ENCODE results near the gene SERBP1. TPM values are rescaled to one million over a fixed set of nuclear protein-coding genes. Genes with fewer than 3 reads are reported as not detected.

SERBP1 gene
- total and polyA plus RNA-seq, 2 of the 8 experiments (the other 6 are each of a cell fraction or from before 2014, with no cell fraction given), result 229 to 536 TPM

DNA sequence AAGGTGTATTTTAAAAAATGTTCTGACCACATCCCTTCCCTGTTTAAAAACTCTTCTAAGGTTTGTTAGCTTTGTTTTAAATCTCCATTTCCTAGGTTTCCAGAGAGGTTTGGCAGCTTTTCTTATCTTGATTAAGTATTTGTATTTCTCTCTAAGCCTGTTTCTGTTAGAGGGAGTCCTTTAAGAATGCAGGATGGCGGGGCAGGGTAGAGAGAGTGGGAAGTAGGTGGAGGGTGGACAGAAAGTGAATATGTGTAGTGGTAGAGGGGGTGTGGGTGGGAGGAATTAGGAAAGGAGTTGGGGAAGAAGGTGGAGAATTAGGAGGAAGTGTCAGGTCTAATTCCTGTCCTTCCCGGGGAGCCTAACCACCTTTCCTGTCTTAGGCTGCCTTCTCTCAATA lies 21.2 kb upstream of the SERBP1 start:
- no peak overlapping the region for H3K14ac ChIP-seq (ENCODE audit: insufficient read length)
- POLR2A ChIA-PET (ENCODE audit: partially characterized antibody), result interaction anchor here (0.6 to 1.4 kb wide), 2 partner anchors 20 to 21 kb away, joined by 3 to 4 read pairs; partner anchors contain the start of gene SERBP1
- H3K27me3 ChIP-seq (replicated peaks in 1 of 4; ENCODE audit: control insufficient read depth in 3 of 4, extremely low read depth in 1 of 4, insufficient read depth in 3 of 4, low read length in 3 of 4), result no peaks in the 10 kb centered on the region
- H3K9me3 ChIP-seq (ENCODE audit: insufficient read depth in 2 of 2, low read depth in 1 of 2, low read length in 1 of 2), result no peaks in the 10 kb centered on the region
- H2BK15ac ChIP-seq (ENCODE audit: low read length), result no peak overlapping the region
- FAIRE-seq, result no peak
- TF ChIP-seq JUND (IDR thresholded peaks at IDR 0.05; ENCODE audit: low read length), result no peak
- TF ChIP-seq CTBP2 (IDR thresholded peaks at IDR 0.05; ENCODE audit: borderline replicate concordance, insufficient read depth, insufficient read length, low read length), result no peak
- no peak for TF ChIP-seq MAFK (IDR thresholded peaks at IDR 0.05; ENCODE audit: low read depth, low read length)
- TF ChIP-seq CBX8 (IDR thresholded peaks at IDR 0.05; ENCODE audit: borderline replicate concordance, low read depth, low read length), result no peak
- no peak for TF ChIP-seq PHF8 (conservative IDR thresholded peaks at IDR 0.05; ENCODE audit: low read depth, low read length)
- TF ChIP-seq HDAC6 (IDR thresholded peaks at IDR 0.05; ENCODE audit: low read depth, low read length), result no peak
- H3K79me1 ChIP-seq (ENCODE audit: low read depth, low read length), result no peaks in the 10 kb centered on the region
- no peak overlapping the region for H3K23ac ChIP-seq (ENCODE audit: insufficient read length)
- H2BK12ac ChIP-seq (ENCODE audit: low read depth, low read length), result no peak overlapping the region
- CTCF ChIA-PET (ENCODE audit: partially characterized antibody), result no interaction called here
- H3K4me3 ChIP-seq (ENCODE audit: extremely low read depth in 1 of 4, insufficient read depth in 2 of 4, low read depth in 3 of 4, low read length in 4 of 4), result no peak overlapping the region
- no peak for DNase-seq (ENCODE audit: low read depth in 1 of 2, low spot score in 2 of 2)
- H2BK120ac ChIP-seq (replicated peaks; ENCODE audit: low read depth, low read length), result no peak overlapping the region
- no peaks in the 10 kb centered on the region for H3K79me2 ChIP-seq (ENCODE audit: control insufficient read depth in 1 of 2, insufficient read depth in 2 of 2, low read length in 2 of 2)
- no peak overlapping the region for H3K9ac ChIP-seq (replicated peaks in 1 of 4; ENCODE audit: extremely low read depth in 1 of 4, low read depth in 3 of 4, low read length in 3 of 4)
- WGBS, 2 experiments (ENCODE audit: extremely low coverage in 1 of 2, insufficient coverage in 1 of 2, insufficient read length in 1 of 2, insufficient replicate concordance in 2 of 2, low coverage in 1 of 2, low lambda C conversion rate in 2 of 2, missing lambda C conversion rate in 1 of 2), result 90% methylated on average over 2 of the region's 2 CpGs; no CpG with 5 or more reads in 1 of the 2 experiments
- no peak overlapping the region for H3K56ac ChIP-seq (replicated peaks; ENCODE audit: insufficient read length, low read depth, low read length)
- no peak overlapping the region for H3K27ac ChIP-seq (ENCODE audit: low read depth, low read length)
- H3K23me2 ChIP-seq (ENCODE audit: low read depth, low read length), result no peaks in the 10 kb centered on the region
- no peak overlapping the region for H2AFZ ChIP-seq (ENCODE audit: low read length)
- no peak overlapping the region for H4K5ac ChIP-seq (ENCODE audit: insufficient read length, low read depth, low read length)
- H2BK5ac ChIP-seq (ENCODE audit: low read depth, low read length), result no peak overlapping the region
- peaks cover 0 to 2% (median under 1%) of the 10 kb centered on the region in 4 experiments; a peak in 2 of 7 replicates for H3K4me1 ChIP-seq (replicated peaks in 1 of 4; ENCODE audit: control insufficient read depth in 3 of 4, insufficient read depth in 4 of 4, low read length in 3 of 4)
- H3K4ac ChIP-seq (replicated peaks; ENCODE audit: insufficient read length, low read depth, low read length), result no peak overlapping the region
- no peak overlapping the region for H4K91ac ChIP-seq (replicated peaks; ENCODE audit: insufficient read length, low read length)
- H3K18ac ChIP-seq (ENCODE audit: extremely low read depth, low read length), result no peak overlapping the region
- no peaks in the 10 kb centered on the region for H4K20me1 ChIP-seq (replicated peaks in 1 of 2; ENCODE audit: control insufficient read depth in 1 of 2, insufficient read depth in 2 of 2, low read length in 2 of 2)
- H2BK20ac ChIP-seq (ENCODE audit: low read length), result no peak overlapping the region
- no peak overlapping the region for H3K4me2 ChIP-seq (ENCODE audit: insufficient read depth in 1 of 2, low read depth in 2 of 2, low read length in 2 of 2)
- no peaks in the 10 kb centered on the region for H3K36me3 ChIP-seq (ENCODE audit: control insufficient read depth in 2 of 4, insufficient read depth in 4 of 4, low read length in 3 of 4)
- no peak overlapping the region for H2AK5ac ChIP-seq (ENCODE audit: low read depth, low read length)
- H4K8ac ChIP-seq (ENCODE audit: extremely low read depth, insufficient read depth, low read length), result no peak overlapping the region
